RCC 7860 (cell line): ENCODE results near the gene APP.

ENCODE experiments used
- DNase-seq: peaks from one replicate; pipeline ENCODE4 v3.0.0-alpha.2; 2015; ENCODE audit warnings: low spot score
- FAIRE-seq: peaks from 2 replicates; lab custom pipeline; 2012; peaks lifted over from hg19 to GRCh38; lab: Jason Lieb, UNC

The APP gene

GRCh38 chr21:25994758-25995163, 175.8 kb downstream of the APP start:
- FAIRE-seq = no peak
- no peak for DNase-seq

DNA sequence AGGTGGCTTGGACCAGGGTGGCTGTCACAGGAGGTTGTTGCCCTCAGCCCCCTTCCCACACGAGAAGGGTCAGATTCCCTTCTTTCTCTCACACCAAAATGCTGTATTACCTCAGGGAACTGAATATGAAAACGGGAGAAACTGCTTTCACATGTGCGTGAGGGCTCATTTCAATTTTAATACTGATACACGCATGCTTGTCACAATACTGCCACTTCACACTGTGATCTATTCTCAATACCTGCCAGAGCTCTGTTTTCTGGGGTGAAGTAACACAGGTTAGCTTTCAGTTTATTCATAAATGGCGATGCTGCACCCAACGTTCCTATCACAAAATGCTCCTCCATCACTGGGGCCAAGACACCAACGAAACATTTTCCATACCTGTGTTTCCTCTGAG, 181.8 kb downstream of the APP start:
- DNase-seq (no peak), FAIRE-seq (no peak)

DNA sequence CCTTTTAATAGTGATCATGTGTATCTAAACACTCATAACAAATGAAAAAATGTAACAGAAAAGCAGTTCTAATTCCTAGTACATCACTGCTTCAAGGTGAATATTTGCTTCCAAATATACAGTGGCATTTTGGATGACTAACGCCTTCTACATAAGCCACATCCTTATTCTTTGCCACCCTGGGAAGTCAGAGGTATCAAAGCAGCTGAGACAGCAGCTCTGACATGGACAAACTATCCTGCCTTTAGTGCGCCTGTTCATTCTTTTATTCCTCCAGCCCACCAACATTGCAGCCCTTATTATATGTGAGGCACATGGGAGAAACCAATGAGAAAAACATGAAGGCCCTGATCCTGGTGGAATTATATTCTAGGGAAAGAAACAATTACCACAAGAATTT, 183.0 kb downstream of the APP start:
- FAIRE-seq (no peak), DNase-seq (no peak)

- no peak for DNase-seq
- no peak for FAIRE-seq
Measured at GRCh38 chr21:25986928-25987327, 183.6 kb downstream of the APP start.

- DNase-seq = no peak
- FAIRE-seq = no peak
Measured at GRCh38 chr21:25985990-25986389, 184.6 kb downstream of the APP start.

GRCh38 chr21:25984538-25984937, 186.0 kb downstream of the APP start:
- no peak for DNase-seq
- FAIRE-seq = no peak

- no peak for FAIRE-seq
- no peak for DNase-seq
Measured at GRCh38 chr21:25983745-25984144, 186.8 kb downstream of the APP start.

DNA sequence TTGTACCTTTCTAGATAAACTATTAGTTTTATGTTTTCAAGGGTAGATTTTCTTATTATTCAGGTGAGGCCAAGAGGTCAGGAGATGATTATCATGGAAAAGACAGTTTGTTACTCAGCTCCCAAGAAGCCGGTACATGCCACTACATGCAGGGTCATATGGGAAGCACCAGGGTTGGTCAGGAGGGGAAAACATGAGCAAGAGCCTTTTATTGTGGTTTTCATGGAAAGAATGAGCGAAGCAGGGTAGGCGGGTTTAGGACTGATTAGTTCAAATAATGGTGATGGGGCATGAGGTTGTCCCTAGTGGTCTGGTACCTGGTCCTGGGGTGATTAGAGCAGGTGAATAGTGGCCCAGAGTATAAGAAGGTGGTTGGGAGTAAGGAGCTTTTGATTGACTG, 189.9 kb downstream of the APP start:
- no peak for FAIRE-seq
- DNase-seq = no peak

DNA sequence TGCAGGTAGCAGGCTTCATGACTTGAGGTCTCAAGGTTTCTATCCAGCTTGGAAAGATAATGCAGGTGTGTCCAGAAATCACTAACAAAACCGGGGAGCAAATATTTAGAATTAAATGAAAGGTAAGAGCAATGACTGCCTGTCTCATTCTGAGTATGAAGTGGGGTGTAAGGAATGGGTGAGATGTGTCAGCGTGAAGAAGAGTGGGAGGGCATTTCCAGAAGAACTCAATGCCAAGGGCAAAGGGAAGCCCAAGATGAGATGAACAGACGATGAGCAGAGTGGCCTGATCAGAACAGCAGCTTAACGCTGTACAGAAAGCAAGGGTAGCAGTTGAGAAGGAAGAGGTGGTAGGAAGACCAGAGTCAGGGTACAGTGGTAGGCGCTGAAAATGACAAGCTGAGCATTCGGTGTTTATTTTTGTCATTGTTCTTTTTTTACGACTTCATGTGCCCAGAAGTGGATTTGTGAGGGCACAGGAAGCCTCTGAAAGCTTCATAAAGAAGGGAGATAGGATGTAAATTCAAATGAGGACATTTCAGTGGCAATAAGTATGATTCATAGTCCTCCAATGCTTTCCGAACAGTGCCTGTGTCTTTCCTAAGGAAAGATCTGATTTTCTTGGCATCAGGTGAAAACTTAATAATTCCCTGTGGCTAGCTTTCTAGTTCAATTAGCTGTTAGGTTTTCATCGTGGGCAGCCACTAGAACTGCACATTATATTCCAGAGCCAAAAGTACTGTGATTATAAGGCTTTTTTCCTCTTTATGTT, 190.5 kb downstream of the APP start:
- DNase-seq (no peak), FAIRE-seq (no peak)

DNA sequence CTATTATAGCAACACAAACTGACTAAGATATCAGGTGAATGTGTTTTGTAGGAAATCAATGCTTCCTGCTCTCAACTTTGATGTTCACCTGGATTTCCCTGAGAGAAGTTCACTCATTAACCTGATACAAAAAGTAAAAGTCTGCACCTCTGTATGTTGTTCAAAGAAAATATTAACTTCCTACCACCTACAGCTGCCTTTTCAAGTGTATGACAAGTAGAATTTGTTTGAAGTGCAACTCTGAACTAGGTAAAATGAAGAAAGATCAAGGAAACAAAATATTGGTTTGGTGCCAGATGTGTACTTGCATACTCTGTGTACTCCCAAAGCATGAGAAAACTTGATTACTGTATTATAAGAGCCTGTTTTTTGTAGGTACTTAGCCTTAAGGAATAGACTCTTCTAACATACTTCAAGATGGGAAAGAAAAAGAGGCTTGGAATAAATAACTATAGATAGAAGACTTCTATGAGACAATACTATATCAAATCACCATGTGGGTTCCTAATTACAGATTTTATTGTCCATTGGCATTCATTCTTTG, 193.4 kb downstream of the APP start:
- FAIRE-seq (no peak), DNase-seq (no peak)

DNA sequence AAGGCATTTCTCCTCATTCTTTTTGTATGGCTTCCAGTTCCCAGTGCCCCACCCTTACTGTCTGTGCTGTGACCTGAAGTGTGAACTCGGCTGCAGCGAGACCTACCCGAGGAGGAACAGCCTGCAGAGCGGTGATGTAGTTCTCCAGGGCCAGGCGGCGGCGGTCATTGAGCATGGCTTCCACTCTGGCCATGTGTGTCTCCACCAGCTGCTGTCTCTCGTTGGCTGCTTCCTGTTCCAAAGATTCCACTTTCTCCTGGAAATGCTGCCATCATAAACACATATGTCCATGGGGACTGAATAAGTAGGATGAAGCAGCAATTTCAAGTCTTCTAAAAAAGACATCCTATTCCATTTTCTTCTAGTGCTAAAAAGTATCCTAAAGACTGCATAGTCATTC, 195.6 kb downstream of the APP start:
- FAIRE-seq (no peak), DNase-seq (no peak)

GRCh38 chr21:25970254-25970930, 200.2 kb downstream of the APP start:
- DNase-seq (no peak), FAIRE-seq (no peak)

GRCh38 chr21:25967901-25968438, 202.6 kb downstream of the APP start:
- DNase-seq (no peak), FAIRE-seq (no peak)

DNA sequence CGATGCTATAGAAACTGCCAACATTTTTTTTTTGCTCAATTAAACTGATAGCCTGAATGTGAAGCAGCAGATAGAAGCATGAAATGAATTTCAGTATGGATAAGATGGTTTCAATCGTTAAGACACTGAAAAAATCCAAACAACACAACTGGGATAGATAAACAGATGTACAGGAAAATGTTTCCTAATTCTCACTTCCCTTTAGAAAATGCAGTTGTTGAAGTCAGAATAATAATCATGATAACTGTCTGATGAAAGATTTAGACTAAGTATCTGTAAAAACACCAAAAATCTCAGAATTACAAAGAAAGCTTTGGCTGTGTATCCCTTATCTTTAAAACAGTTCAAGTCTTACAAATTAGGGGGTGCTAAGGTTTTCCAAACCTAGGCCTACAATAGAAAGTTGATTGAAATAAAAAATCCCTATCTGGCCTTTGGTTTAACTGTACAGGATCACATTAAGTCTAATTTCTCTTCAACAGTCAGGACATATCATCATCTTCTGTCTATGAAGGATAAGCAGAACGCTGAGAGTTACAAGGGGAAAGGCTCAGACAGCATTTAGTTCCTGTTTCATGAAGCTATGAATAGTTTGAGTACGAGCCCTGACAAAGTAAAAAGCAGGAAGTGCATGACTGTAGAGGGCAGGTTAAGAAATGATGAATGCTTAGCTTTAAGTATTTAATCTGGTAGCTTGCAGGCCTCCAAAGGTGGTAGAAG, 203.2 kb downstream of the APP start:
- DNase-seq (no peak), FAIRE-seq (no peak)

- DNase-seq (no peak), FAIRE-seq (no peak)
Measured at GRCh38 chr21:25965951-25966707, 204.4 kb downstream of the APP start.

DNA sequence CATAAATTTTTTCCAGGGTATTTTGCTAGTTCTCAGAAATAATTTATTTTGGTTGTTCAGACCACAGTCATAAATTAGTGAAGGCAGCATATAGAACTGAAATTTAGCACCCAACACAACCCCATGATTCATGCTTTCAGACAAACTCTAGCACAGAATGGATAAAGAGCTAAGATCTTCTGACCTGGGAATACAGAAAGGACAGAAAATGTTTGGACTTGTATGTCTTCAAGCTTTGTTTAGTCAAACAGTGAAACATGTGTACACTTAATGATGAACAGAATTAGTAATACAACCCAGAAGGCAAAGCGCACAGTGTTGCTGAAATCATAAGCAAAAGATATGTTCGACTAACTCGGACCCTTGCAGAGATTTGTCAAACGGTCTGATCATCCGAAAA, 205.6 kb downstream of the APP start:
- FAIRE-seq = no peak

DNA sequence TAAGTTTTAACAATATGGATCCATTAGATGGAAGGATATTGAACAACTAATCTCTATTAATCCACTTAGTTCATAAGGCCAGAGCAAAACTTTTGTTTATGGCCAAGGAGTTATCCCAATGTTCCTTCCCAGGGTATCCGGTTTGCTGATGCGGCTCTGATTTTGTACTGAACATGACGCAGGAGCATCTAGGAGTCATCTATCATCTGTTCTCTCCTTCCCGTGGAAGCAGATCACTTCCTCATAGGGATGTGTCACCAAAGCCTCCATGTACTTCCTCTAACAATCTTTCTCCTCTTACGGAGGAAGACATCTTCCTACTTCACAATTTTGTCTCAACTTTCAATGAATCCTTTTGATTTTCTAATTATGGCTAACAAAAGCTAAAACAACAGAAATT, 206.6 kb downstream of the APP start:
- no peak for FAIRE-seq

More for the DNA sequence above, 205.6 kb downstream of the APP start:
- no peak for DNase-seq

GRCh38 chr21:25963181-25963580, 207.4 kb downstream of the APP start:
- DNase-seq (peak; percentile 54), FAIRE-seq (peak; percentile 89)

More for the DNA sequence above, 206.6 kb downstream of the APP start:
- DNase-seq = no peak

DNA sequence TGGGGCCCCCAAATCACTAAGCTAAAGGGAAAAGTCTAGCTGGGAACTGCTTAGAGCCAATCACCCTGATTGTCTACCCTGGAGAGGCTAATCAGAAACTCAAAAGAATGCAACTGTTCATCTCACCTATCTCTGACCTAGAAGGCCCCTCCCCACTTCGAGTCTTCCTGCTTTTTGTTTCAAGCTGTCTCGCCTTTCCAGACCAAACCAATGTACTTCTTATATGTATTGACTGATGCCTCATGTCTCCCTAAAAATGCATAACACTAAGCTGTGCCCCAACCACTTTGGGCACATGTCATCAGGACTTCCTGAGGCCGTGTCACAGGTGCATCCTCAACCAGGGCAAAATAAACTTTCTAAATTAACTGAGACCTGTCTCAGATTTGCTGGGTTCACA, 209.5 kb downstream of the APP start:
- FAIRE-seq = no peak
- DNase-seq = no peak

- FAIRE-seq = no peak
Measured at GRCh38 chr21:25960402-25960801, 210.2 kb downstream of the APP start.

GRCh38 chr21:25959799-25960198, 210.8 kb downstream of the APP start:
- FAIRE-seq (no peak), DNase-seq (no peak)

More at GRCh38 chr21:25960402-25960801, 210.2 kb downstream of the APP start:
- no peak for DNase-seq
